HG03575 (cell line): ENCODE results near the gene FBXL13.
"Not testable (repeated sequence)": the region's sequence is repeated elsewhere in the genome, so short reads cannot be mapped to it uniquely, and the experiment has no call there.

Experiments
- ATAC-seq: cut with Tn5 transposase; IDR thresholded peaks from one replicate; pipeline ENCODE4 v1.9.1; 2021; ENCODE audit not compliant: unreplicated experiment, insufficient number of reproducible peaks, low FRiP score; ENCODE audit errors: extremely low read depth

Gene FBXL13

DNA sequence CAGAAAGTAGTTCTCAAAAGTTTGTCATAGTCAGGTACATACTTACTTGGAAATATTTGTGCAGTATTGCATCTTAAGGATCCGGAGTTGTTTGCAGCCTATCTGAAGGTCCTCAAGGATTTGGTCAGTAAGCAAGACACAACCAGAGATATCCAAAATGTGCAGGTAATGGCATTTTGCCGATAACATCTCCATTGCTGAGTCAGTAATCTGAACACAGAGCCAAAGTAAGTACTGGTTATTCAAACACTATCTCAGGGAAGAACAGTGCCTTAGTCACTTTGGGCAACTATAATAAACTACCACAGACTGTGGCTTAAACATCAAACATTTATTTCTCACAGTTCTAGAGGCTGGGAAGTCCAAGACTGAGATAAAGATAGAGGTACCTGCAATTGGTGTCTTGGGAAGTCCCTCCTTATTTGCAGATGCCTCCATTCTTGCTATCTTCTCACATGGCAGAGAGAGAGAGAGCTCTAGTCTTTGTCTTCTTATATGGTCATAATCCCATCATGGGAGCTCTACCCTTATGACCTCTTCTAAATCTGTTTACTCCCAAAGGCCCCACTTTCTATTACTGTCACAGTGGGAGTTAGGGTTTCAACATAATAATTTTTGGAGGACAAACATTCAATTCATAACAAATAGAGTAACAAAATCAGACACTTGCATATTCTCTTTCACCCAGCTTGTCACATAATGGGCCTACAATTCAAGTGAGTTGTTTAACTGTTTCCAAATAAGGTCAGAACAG lies 252.4 kb downstream of the FBXL13 start:
- ATAC-seq: no peak

DNA sequence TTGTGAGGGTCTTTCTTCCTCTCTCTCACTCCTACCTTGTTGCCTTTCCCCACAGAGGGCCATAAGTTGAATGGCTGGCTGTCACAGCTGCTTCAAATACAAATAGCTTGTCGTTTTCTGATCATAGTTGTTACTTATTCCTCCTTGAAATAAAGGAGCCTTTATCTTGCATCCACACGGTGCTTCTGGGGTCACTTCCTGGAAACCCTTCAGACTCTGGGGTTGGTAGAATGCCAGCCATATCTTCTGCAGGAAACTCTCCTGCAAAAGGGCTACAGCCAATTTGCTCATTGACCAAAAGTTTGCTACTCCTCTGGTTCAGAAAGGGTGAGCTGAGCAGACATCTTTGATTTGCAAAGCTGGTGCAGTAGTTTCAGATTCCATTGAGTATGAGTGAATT lies 255.4 kb downstream of the FBXL13 start:
- no peak for ATAC-seq

DNA sequence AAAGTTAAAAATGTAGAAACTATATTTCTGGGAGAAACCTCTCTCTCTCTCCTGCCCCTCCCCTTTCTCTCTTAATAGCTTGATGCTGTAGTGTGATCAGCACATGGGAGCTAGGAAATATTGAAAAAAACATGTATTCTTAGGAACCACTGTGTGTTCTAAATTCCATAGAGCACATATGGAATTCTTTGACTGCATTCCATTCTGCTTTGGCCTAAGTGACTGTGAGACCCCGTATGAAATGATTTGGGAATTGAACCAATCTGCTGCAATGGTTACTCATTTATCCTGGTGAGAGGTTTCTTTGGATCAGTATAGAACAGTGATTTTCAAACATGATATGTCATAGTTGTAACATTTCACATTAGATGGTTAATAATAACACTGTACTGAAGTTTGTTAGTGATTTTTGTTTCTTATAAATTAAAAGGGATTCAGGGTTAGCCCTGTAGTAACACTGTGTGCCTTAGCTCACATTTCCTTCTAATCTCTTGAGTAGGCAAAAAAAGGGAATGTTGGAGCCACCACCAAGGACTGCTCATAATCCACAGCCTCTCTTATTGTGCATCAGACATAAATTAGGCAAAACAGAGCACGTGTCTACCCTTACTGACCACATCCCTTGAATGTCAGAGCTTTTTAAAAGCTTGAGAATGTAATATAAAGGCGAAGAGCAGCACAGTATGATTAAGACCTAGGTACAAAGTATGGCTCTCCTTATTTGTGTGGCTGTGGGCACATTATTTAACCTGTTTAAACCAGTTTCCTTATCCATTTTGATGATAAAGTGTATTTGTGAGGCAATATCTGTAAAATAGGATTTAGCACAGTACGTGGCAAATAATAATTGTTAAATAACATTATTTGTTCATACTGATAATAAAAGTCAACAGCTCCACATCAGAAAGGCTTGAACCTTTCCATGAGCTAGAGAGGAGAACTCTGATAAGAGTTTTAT lies 256.7 kb downstream of the FBXL13 start:
- no peak for ATAC-seq

DNA sequence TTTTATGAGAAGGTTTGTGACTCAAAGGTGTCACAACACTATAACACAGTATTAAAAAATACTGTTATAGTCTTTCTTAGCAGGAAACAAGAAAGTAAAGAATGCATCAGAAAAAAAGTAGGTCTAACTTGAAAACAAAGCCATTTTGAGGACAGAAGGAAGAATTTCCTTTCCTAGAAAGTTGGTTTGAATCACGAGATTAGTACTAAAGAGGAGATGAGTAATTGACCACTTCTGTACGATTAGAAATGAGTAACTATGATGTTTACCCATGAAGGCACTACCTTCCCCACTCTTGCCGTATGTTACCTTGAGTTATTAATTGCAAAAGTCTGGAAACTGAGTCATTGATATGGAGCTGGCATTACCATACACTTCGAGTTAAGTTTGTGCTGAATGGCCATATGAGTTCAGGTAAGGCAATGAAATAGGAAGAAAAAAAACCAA lies 260.5 kb downstream of the FBXL13 start:
- ATAC-seq: no peak

DNA sequence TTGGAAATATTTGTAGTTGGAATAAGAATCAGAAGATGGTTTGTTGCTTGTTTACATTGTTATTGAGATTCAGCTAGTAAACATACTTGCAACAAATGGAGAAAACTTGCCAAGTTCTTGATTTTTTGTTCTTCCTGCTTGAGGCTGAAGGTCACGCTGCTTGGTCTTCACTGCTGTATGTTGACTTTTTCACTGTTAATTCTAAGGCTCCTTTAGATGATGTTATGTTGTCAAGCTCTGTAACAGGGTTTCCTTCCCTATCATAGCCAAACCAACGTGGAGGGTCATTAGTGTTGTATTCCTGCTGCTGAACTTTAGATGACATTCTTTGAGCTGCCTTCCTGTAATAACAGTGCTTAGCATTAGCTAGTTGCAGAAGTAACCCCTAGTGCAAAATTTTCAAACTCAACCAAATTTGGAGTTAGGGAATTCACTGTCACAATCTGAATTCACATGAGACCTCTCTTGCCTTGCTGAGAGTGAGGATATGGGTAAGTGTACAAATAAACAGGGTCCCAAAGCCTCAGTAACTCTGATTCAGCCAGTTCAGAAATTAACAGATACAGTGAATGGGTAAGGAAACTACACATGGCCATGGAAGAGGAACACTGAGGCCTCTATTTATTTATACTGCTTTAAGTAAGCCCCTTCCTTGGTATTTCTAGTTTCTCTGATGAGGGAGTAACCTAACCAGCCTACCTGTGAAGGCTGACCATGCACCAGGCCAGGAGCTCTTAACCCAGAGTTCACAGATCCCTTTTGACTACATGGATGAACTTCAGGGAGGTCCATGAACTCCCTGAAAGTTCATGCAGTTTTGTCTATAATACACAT lies 261.2 kb downstream of the FBXL13 start:
- ATAC-seq: no peak

DNA sequence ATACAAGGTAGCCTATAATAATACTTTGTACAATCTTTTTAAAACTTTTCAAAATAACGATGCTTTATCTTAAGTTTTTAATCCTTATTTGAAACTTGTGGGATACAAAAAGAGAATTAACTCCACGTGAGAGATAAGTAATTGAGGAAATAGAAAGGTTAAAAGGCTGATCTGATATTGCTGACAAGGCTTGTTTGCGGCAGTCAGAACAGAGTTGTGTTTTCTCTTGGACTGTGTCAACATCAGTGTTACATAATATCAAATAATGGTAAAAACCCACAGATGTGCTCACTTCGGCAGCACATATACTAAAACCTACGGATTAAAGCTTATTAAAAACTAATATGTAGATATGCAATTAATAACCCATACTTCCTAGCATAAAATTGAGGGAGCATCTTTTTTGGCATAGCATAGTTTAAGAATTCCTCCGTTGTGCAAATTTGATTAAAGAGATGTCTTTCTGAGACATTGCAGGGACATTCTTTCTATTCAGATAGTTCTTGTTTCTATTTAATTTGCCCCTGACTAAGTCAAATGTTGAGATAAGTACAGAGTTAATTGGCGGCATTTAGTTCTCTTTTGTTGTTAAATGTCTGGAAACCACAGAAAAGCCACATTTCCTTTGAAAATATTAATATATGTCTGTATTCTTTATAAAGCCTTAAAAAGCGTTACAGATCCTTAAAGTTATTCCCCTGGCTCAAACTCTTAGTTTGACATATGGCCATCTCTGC lies 262.5 kb downstream of the FBXL13 start:
- no peak for ATAC-seq

DNA sequence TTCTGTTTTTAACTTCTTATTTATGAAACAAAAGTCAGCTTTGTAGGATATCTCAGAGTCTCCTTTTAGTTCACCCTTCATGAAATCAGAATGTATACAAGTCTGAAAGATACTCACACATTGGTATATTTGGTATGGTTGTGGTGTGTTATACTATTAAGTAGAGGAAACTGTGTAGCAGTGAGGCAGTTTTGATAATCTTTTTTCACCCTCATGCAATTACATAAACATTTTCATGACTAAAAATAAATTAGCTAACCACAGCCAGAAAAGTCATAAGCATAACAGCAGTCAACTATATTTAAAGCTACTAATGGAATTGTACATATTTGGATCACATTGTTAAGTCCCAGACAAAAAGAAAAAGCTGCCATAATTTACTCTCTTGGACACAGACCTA lies 263.7 kb downstream of the FBXL13 start:
- no peak for ATAC-seq

DNA sequence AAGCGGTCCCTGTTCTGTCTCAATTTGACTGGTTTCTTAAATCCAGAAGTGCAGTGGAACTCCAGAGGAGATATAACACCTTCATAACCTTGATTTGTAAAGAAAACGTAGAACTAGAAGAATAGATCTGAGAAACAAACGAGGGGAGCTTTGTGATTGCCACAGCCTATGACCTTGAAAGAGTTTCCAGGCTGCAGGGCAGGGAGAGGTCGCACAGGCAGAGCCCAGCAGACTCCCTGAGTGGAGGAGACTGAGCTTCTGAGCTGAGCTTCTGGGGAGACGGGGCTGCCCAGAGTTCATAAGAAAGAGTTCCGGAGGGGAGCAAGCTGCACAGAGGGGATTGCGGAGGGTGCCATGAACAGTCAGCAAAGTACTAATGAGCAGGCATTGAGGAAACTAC lies 268.0 kb downstream of the FBXL13 start:
- ATAC-seq: no peak

DNA sequence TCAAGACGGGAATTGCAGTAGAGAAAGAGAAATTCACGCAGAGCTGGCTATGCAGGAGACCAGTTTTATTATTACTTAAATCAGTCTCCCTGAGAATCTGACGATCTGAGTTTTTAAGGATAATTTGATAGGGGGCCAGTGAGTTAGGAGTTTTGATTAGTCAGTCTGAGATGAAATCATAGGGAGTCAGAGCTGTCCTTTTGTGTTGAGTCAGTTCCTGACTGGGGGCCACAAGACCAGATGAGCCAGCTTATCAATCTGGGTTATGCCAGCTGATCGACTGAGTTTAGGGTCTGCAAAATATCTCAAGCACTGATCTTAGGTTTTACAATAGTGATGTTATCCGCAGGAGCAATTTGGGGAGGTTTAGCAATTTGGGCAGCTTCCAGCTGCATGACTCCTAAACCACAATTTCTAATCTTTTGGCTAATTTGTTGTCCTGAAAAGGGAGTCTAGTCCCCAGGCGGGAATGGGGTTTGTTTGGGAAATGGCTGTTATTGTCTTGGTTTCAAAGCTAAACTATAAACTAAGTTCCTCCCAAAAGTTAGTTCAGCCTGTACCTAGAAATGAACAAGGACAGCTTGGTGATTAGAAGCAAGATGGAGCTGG lies 278.5 kb downstream of the FBXL13 start:
- not testable (repeated sequence) for ATAC-seq

DNA sequence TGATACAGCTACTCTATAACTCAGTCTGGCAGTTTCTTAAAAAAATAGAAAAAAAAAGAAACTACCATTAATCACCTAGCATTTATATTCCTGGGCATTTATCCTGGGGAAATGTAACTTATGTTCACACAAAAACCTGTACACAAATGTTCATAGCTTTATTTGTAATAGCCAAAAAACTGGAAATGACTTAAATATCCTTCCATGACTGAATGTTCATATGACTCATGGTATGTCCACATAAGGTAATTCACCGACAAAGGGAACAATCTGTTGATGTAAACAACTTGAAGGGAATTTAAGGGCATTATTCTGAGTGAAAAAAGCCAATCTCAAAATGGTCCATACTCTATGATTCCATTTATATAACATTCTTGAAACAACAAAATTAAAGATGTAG lies 280.0 kb downstream of the FBXL13 start:
- not testable (repeated sequence) for ATAC-seq

DNA sequence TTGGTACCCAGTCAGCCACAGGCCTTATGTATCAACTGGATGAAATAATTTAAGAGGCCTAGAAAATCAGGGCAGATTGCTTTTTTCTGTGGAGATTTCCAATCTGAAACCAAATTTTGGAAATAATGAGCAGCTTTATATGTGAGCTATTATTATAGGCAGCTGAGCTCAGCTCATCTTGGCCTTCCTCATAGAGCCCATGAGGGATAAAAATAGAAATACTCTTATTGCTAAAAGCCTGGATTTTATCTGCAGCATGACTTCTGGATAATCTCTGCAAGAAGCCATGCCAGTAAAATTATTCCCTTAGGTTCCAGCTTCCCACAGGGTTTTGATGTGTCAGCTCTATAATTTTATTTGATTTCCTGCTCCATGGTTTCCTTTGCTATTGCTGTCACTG lies 282.8 kb downstream of the FBXL13 start:
- ATAC-seq: not testable (repeated sequence)

DNA sequence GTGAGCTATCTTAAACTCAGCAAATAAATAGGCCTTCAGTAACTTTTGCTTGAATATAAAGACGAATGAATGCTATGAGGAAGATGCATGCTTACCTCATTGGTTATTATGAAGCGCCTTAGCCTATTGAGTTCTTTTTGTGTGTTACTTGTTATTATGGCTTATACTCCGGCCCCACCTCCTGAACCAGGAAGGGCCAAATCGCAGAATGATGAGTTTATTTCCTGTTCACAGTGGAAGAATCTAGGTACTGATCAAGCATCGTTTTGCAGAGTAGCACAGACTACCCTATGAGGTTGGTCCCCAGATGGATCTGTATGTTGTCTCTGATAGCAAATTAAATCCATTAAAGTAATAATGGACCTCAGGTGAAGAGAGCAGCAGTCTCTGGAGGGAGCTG lies 283.2 kb downstream of the FBXL13 start:
- ATAC-seq: not testable (repeated sequence)

DNA sequence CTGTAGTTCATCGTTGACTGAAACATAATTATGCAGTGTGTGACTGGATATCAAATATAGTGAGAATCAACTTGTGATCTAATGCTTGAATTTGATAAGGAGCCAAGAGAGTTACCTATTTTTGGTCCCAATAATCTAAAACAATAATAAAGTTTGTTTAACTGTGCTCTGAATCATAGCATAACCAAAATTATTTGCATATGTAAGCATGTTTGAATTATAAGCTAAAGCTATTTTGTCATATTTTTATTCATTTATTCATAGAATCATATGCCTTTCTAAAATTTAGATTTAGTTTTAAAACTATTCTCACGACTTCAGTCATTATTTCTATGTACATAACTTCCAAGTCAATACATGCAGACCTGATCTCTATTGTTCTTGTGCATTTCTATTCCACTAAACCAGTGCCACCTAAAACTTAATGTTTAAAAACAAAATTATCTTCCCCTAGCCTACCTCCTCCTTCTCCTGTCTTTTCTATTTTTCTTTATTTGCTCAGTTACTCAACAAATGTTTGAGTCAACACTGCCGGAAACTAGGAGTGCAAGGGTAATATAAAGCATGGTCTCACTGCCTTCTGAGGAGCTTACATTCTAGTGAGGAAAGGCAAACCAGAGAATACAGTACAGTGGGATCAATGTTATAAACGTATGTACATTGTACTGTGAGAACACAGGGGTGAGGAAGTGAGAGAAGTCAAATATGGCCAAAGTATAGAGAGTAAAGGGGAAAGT lies 284.1 kb downstream of the FBXL13 start:
- ATAC-seq: not testable (repeated sequence)

DNA sequence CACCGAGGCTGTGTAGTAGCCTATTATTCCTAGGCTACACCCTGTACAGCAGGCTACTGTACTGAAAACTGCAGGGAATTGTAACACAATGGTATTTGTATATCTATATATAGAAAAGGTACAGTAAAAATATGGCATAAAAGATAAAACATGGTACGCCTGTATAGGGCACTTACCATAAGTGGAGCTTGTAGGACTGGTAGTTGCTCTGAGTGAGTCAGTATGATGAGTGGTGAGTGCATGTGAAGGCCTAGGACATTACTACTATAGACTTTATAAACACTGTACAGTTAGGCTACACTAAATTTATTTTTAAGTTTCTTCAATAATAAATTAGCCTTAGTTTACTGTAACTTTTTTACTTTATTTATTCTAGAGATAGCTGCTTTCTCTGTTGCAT lies 285.8 kb downstream of the FBXL13 start:
- ATAC-seq: not testable (repeated sequence)

DNA sequence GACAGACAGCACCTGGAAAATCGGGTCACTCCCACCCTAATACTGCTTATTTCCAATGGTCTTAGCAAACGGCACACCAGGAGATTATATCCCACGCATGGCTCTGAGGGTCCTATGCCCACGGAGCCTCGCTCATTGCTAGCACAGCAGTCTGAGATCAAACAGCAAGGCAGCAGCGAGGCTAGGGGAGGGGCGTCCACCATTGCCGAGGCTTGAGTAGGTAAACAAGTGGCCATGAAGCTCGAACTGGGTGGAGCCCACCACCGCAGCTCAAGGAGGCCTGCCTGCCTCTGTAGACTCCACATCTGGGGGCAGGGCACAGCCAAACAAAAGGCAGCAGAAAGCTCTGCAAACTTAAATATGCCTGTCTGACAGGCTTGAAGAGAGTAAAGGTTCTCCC lies 293.7 kb downstream of the FBXL13 start:
- ATAC-seq: not testable (repeated sequence)

DNA sequence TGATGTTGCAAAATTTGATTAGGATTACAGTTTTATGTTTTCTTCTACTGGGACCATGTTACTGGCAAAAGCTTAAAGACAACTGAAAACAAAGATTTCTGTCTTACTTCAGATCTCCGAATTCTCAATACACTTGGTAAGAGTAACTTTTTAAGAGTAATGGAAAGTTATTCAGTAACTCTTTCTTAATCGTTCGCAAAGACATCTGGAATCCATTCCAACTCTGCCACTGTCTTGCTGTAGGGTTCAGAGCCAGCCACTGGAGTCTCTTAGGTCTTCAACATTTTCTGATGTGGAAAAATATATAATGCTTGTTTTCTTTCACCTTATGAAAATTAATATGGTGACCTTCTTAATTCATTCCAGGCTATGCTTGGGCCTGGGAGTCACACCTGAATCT lies 295.9 kb downstream of the FBXL13 start:
- ATAC-seq: not testable (repeated sequence)

DNA sequence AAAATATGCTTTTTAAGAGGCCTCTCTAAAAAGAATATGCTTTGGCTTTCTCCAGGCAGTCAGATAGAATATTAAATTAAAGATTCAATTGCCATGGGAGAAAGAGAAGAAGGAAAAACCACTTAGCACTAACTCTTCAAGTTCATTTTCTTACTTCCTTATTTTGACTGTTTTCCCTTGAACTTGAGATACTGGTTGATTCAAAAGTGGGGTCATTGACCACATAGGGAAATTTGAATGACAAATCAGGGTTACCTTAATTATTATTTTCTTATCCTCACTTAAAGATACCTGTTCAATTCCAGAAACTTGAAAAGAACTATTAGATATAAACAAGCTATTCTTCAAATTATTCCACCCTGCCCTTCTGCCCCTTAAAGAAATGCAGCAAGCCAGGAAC lies 298.4 kb downstream of the FBXL13 start:
- ATAC-seq: not testable (repeated sequence)
